ENCODE results near the gene TMX4. TPM values are rescaled to one million over a fixed set of nuclear protein-coding genes. Genes with fewer than 3 reads are reported as not detected.

Gene TMX4
- total and polyA plus RNA-seq, 2 donors (not counting 3 experiments of a cell fraction or from before 2014, with no cell fraction given) = 6.5 to 30.3 TPM

DNA sequence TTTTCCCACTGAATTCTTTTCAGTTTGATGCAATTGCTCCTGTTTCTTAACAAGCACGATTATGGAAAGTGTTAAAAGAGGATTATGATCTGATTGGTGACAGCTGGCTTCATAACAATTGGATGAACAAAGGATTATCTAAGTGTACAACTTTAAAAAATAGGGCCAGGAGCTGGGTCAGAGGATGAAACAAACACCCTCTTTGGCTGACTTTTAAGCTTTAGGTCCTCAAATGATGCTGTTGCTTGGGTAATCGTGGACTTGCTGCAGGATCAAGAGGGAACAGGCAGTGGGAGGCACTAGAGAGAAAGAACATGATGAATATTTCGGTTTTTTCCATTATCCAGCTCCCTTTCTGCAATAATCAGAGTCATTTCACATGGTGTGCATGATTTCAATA, 35.5 kb upstream of the TMX4 start:
- POLR2A ChIA-PET = no interaction called here
- Histone ChIP-seq H3K9ac (replicated peaks; ENCODE audit: extremely low read depth, insufficient read depth, low read length) (no peak overlapping the region), H3K36me3 (ENCODE audit: control insufficient read depth in 2 of 2, extremely low read depth in 1 of 2, insufficient read depth in 2 of 2, low read length in 2 of 2) (no peaks in the 10 kb centered on the region), H3K27ac (ENCODE audit: insufficient read depth, low read depth, low read length) (no peak overlapping the region), H4K20me1 (replicated peaks; ENCODE audit: control insufficient read depth, extremely low read depth, insufficient read depth, low read length) (no peaks in the 10 kb centered on the region), H3K79me2 (ENCODE audit: control insufficient read depth, insufficient read depth, low read length) (no peaks in the 10 kb centered on the region), H3K4me3 (replicated peaks in 1 of 3; ENCODE audit: insufficient read depth in 1 of 3, low read depth in 1 of 3, low read length in 3 of 3) (no peak overlapping the region), H3K9me1 (replicated peaks; ENCODE audit: control insufficient read depth, extremely low read depth, insufficient read depth, low read length) (no peaks in the 10 kb centered on the region), H3K27me3 (ENCODE audit: control insufficient read depth in 2 of 2, insufficient read depth in 2 of 2, low read length in 2 of 2) (no peaks in the 10 kb centered on the region), H3K9me3 (replicated peaks; ENCODE audit: control insufficient read depth, insufficient read depth, low read length) (no peaks in the 10 kb centered on the region), H3K4me2 (ENCODE audit: insufficient read depth, low read length) (no peak overlapping the region), H3K4me1 (ENCODE audit: control insufficient read depth, extremely low read depth, insufficient read depth, low read length) (peaks cover 8% of the 10 kb centered on the region), H2AFZ (ENCODE audit: low read depth, low read length) (no peak overlapping the region)
- intact Hi-C loops (cut with micrococcal nuclease) = no loop called here
- TF ChIP-seq POLR2A (IDR thresholded peaks at IDR 0.05; ENCODE audit: low read depth, low read length) = no peak
- TF ChIP-seq MYC (IDR thresholded peaks at IDR 0.05; ENCODE audit: low read depth, low read length) = no peak
- TF ChIP-seq FOS (IDR thresholded peaks at IDR 0.05; ENCODE audit: borderline replicate concordance, insufficient read depth, low read length) = no peak
- TF ChIP-seq, protein P1, sequence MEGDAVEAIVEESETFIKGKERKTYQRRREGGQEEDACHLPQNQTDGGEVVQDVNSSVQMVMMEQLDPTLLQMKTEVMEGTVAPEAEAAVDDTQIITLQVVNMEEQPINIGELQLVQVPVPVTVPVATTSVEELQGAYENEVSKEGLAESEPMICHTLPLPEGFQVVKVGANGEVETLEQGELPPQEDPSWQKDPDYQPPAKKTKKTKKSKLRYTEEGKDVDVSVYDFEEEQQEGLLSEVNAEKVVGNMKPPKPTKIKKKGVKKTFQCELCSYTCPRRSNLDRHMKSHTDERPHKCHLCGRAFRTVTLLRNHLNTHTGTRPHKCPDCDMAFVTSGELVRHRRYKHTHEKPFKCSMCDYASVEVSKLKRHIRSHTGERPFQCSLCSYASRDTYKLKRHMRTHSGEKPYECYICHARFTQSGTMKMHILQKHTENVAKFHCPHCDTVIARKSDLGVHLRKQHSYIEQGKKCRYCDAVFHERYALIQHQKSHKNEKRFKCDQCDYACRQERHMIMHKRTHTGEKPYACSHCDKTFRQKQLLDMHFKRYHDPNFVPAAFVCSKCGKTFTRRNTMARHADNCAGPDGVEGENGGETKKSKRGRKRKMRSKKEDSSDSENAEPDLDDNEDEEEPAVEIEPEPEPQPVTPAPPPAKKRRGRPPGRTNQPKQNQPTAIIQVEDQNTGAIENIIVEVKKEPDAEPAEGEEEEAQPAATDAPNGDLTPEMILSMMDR (IDR thresholded peaks at IDR 0.05; ENCODE audit: extremely low read depth in 1 of 2, insufficient read depth in 1 of 2, low read depth in 1 of 2, low read length in 2 of 2) = no peak
- TF ChIP-seq POLR2AphosphoS5 (IDR thresholded peaks at IDR 0.05; ENCODE audit: insufficient read depth, low read depth, low read length) = no peak
- no peak for TF ChIP-seq EZH2 (IDR thresholded peaks at IDR 0.05; ENCODE audit: borderline replicate concordance, low read depth, low read length, severe bottlenecking)
- TF ChIP-seq GATA2 (IDR thresholded peaks at IDR 0.05; ENCODE audit: insufficient read depth, insufficient read length, low read depth, low read length) = no peak
- no peak for TF ChIP-seq JUN (IDR thresholded peaks at IDR 0.05; ENCODE audit: borderline replicate concordance, insufficient read depth, insufficient read length, low read depth)
- TF ChIP-seq, protein P2, sequence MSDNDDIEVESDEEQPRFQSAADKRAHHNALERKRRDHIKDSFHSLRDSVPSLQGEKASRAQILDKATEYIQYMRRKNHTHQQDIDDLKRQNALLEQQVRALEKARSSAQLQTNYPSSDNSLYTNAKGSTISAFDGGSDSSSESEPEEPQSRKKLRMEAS (IDR thresholded peaks at IDR 0.05; ENCODE audit: insufficient read depth, insufficient read length) = no peak
- CTCF ChIA-PET = interaction anchor here (0.8 to 1.8 kb wide), 6 partner anchors 9 to 77 kb away, joined by 3 to 6 read pairs (median 3); partner anchors contain the start of gene PLCB1
- dilution Hi-C loops (cut with MboI; ENCODE audit: extremely low pct_ligation_motif_present, low sequenced_read_pairs) = no loop called here
- DNase-seq (ENCODE audit: low read depth, low spot score) = no peak
- FAIRE-seq = no peak
- BruUV-seq (replicated peaks) = no TSS peak

Measured in endothelial cell of umbilical vein (primary cell).